Fibroblast of lung (primary cell): ENCODE results near the gene JAZF1.

Source experiments
- EZH2 ChIP-seq: IDR thresholded peaks from 2 replicates; pipeline ENCODE4 v1.5.1; 2012; ENCODE audit warnings: low read length, control low read depth, mild to moderate bottlenecking; ENCODE audit errors: missing control alignments
- TF ChIP-seq, protein P1 (sequence below), 2 donors: IDR thresholded peaks in 1 of 2; conservative IDR thresholded peaks in 1 of 2; 1 replicate in 1 of 2; 2 replicates in 1 of 2; pipeline ENCODE4 v1.5.1; 2011 to 2012; ENCODE audit warnings: low read length in 2 of 2, control low read depth in 1 of 2, inconsistent platforms in 1 of 2, low read depth in 1 of 2, mild to moderate bottlenecking in 1 of 2

DNA sequence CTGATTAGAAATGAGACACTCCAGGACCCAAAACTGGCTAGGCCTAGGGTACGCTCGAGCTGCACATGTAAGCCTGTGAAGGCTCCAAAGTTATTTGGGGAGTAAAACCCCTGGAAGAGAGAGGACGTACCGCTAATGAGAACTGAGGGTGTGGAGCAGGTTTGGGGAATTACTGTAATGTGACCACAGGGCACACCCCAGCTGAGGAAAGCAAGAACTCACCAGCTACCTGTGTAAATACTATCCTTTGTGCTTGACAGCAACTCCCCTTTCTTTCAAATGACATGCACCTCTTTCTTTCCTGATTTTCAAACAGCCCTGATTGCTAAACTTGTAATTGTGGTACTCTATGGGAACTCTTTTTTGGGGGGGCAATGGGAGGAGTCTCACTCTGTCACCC lies 147.2 kb downstream of the JAZF1 start:
- TF ChIP-seq, protein P1, sequence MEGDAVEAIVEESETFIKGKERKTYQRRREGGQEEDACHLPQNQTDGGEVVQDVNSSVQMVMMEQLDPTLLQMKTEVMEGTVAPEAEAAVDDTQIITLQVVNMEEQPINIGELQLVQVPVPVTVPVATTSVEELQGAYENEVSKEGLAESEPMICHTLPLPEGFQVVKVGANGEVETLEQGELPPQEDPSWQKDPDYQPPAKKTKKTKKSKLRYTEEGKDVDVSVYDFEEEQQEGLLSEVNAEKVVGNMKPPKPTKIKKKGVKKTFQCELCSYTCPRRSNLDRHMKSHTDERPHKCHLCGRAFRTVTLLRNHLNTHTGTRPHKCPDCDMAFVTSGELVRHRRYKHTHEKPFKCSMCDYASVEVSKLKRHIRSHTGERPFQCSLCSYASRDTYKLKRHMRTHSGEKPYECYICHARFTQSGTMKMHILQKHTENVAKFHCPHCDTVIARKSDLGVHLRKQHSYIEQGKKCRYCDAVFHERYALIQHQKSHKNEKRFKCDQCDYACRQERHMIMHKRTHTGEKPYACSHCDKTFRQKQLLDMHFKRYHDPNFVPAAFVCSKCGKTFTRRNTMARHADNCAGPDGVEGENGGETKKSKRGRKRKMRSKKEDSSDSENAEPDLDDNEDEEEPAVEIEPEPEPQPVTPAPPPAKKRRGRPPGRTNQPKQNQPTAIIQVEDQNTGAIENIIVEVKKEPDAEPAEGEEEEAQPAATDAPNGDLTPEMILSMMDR (conservative IDR thresholded peaks at IDR 0.05 in 1 of 2, IDR thresholded peaks at IDR 0.05 in 1 of 2; ENCODE audit: low read depth in 1 of 2, low read length in 2 of 2) = no peak
- no peak for TF ChIP-seq EZH2
